ENCODE results near the gene HADH.

The HADH gene

DNA sequence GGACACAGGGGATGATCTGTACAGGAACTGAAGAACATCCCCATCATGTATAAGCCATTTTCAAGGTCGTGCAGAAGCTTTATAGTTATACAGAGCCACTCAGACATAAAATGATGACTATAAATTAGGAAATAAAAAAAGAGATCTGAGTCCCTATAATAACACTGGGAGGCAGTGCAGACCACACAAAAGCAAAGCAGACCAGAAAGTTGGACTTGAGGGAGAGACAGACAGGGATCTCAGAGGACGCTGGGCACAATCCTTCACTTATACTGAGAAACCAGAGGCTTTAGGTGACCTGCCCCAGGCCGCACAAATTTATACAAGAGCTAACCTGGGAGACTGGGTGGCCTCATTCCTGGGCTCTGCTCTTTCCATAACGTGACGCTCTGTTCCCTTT, 70.5 kb downstream of the HADH start:
- DNase-seq: peak in 1 of 2 donors; percentile 0

- DNase-seq: no peak
Observed at GRCh38 chr4:108060686-108061321, 71.1 kb downstream of the HADH start.

DNA sequence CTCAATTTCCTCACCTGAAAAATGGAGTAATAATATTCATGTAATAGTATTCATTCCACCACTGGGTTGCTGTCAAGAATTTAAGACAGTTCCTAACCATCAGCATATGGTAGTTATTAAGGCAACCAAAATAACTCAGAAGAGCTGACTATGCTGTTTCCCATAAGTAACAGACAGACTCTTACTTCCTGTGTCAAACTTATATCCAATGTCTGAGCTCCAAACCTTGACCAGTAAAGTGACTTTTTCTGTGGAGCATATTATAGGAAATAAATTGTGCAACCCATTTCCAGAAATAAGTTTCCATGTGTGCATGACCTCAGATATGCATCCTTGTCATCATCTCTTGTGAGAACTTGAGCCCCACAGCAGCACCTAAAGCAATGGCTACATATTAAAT, 78.8 kb downstream of the HADH start:
- DNase-seq: no peak

DNA sequence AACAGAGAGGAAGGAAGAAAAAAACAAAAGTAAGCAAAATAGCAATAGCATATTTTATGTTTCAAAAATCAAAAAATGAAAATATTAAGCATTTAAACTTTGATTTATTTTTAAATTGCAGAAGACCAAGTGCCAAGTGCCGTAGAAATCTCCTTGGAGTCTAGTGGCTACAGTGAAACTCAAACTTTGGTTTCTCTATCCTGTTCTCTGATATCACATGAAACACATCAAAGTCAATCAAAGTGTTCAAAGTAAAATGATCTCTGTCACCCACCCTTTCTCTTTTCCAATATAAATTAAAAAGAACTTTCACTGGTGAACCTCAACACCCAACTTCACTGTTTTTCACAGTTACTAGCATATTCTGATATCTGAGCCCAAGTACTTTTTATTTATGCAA, 81.1 kb downstream of the HADH start:
- DNase-seq: no peak

GRCh38 chr4:108072300-108072699, 82.6 kb downstream of the HADH start:
- no peak for DNase-seq

DNA sequence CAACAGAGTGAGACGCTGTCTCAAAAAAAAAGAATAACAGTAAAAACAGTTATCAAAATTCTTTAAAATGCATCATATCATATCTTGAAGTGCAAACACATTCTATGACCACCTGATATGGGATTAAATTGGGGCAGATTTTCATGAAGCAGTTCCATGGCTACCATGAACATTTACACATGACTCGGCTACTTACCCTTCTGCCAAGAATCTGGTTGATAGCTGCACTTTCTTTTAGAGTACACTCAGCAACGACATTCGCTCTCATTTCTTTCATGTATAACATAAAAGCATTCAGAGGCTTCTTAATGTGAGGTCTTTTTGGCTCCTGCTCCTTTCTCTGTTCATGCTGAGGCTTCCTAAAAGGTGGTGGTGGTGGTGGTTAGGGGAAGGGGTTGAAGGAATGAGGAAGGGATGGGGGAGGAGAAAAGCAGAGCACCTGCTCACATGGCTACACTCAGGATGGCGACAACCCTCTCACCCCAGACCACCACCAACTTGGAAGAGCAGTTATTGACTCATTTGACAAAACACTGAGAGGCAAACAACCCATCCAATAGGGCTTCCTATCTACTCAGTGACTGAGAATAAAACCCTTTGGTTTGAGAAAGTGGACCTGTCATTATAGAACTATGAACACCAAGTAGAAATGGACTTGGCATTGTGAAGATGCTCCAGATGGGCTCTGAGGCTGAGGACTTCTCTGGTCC, 88.5 kb downstream of the HADH start:
- DNase-seq: no peak

DNA sequence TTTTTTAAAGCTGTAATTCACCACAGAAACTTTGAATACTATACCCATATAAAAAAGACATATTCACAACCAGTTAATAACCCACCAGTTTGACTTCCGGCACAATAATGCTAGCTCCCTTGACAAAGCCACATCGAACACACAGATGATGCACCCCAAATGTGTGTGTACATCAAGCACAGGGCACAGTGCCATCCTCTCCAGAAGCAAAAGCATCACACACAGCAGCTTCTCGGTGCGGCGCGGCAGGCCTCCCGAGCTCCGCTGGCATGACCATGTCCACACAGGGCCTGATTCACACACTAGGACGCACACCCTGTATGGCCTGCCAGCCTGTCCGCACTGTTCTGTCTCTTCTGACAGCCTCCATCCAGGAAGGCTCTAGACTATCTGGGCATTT, 91.1 kb downstream of the HADH start:
- no peak for DNase-seq

- DNase-seq: no peak
Observed at GRCh38 chr4:108081256-108081655, 91.6 kb downstream of the HADH start.

All from inflammatory macrophage treated with lipopolysaccharide for 1 hour (primary cell).